Measurements from ENCODE around the gene DDX54.

DDX54 gene

GRCh38 chr12:113167868-113168267 lies 17.4 kb downstream of the DDX54 start:
- Histone ChIP-seq H3K9me3 (ENCODE audit: insufficient read depth, low read length) (no peaks in the 10 kb centered on the region; the same call in 1 of the 2 replicates), H3K4me2 (ENCODE audit: low read length) (no peak overlapping the region), H3K27me3 (ENCODE audit: low read depth, low read length) (no peaks in the 10 kb centered on the region), H3K79me2 (ENCODE audit: low read length) (no peaks in the 10 kb centered on the region), H3K36me3 (replicated peaks; ENCODE audit: low read depth, low read length) (peaks cover 58% of the 10 kb centered on the region), H3K27ac (ENCODE audit: low read length) (no peak overlapping the region), H3K4me1 (ENCODE audit: low read length) (peaks cover 32% of the 10 kb centered on the region), H3K4me3 (ENCODE audit: low read length) (no peak overlapping the region), H3K9ac (ENCODE audit: low read length) (no peak overlapping the region), H4K20me1 (ENCODE audit: insufficient read depth, low read length) (no peaks in the 10 kb centered on the region), H2AFZ (ENCODE audit: low read depth, low read length) (no peak overlapping the region)
- TF ChIP-seq EZH2phosphoT487 (IDR thresholded peaks at IDR 0.05; ENCODE audit: low read depth) (no peak), CTCF (IDR thresholded peaks at IDR 0.05; ENCODE audit: low read depth, low read length) (no peak)

- peaks cover 51% of the 10 kb centered on the region for H3K36me3 ChIP-seq (replicated peaks; ENCODE audit: low read depth, low read length)
- no peak for TF ChIP-seq CTCF (IDR thresholded peaks at IDR 0.05; ENCODE audit: low read depth, low read length)
- no peak for TF ChIP-seq EZH2phosphoT487 (IDR thresholded peaks at IDR 0.05; ENCODE audit: low read depth)
- H3K79me2 ChIP-seq (ENCODE audit: low read length) = no peaks in the 10 kb centered on the region
- no peaks in the 10 kb centered on the region for H3K9me3 ChIP-seq (ENCODE audit: insufficient read depth, low read length)
- H3K4me2 ChIP-seq (ENCODE audit: low read length) = no peak overlapping the region
- H3K27ac ChIP-seq (ENCODE audit: low read length) = no peak overlapping the region
- H3K27me3 ChIP-seq (ENCODE audit: low read depth, low read length) = no peaks in the 10 kb centered on the region
- H3K4me3 ChIP-seq (ENCODE audit: low read length) = no peak overlapping the region
- H4K20me1 ChIP-seq (ENCODE audit: insufficient read depth, low read length) = peaks cover 4% of the 10 kb centered on the region
- H2AFZ ChIP-seq (ENCODE audit: low read depth, low read length) = no peak overlapping the region
- H3K9ac ChIP-seq (ENCODE audit: low read length) = no peak overlapping the region
- H3K4me1 ChIP-seq (ENCODE audit: low read length) = peaks cover 14% of the 10 kb centered on the region
These were observed 19.5 kb downstream of the DDX54 start for GRCh38 chr12:113165521-113166450.

GRCh38 chr12:113164014-113164413 lies 21.3 kb downstream of the DDX54 start:
- TF ChIP-seq CTCF (IDR thresholded peaks at IDR 0.05; ENCODE audit: low read depth, low read length) (no peak), EZH2phosphoT487 (IDR thresholded peaks at IDR 0.05; ENCODE audit: low read depth) (no peak)
- Histone ChIP-seq H3K4me1 (ENCODE audit: low read length) (0 out of 2 replicates have a peak, but pooled peaks cover 3% of the 10 kb centered on the region), H2AFZ (ENCODE audit: low read depth, low read length) (no peak overlapping the region), H3K4me3 (ENCODE audit: low read length) (no peak overlapping the region), H3K9me3 (ENCODE audit: insufficient read depth, low read length) (no peaks in the 10 kb centered on the region), H3K36me3 (replicated peaks; ENCODE audit: low read depth, low read length) (peaks cover 59% of the 10 kb centered on the region), H3K4me2 (ENCODE audit: low read length) (no peak overlapping the region), H3K79me2 (ENCODE audit: low read length) (no peaks in the 10 kb centered on the region), H4K20me1 (ENCODE audit: insufficient read depth, low read length) (peaks cover 4% of the 10 kb centered on the region), H3K27ac (ENCODE audit: low read length) (no peak overlapping the region), H3K27me3 (ENCODE audit: low read depth, low read length) (no peaks in the 10 kb centered on the region), H3K9ac (ENCODE audit: low read length) (no peak overlapping the region)

GRCh38 chr12:113163030-113163360 lies 22.3 kb downstream of the DDX54 start:
- no peaks in the 10 kb centered on the region for H3K79me2 ChIP-seq (ENCODE audit: low read length)
- H3K27me3 ChIP-seq (ENCODE audit: low read depth, low read length) = no peaks in the 10 kb centered on the region
- no peaks in the 10 kb centered on the region for H3K9me3 ChIP-seq (ENCODE audit: insufficient read depth, low read length)
- no peak overlapping the region for H2AFZ ChIP-seq (ENCODE audit: low read depth, low read length)
- H4K20me1 ChIP-seq (ENCODE audit: insufficient read depth, low read length) = peaks cover 4% of the 10 kb centered on the region
- 0 out of 2 replicates have a peak, but pooled peaks cover 3% of the 10 kb centered on the region for H3K4me1 ChIP-seq (ENCODE audit: low read length)
- H3K27ac ChIP-seq (ENCODE audit: low read length) = no peak overlapping the region
- no peak overlapping the region for H3K9ac ChIP-seq (ENCODE audit: low read length)
- peaks cover 61% of the 10 kb centered on the region for H3K36me3 ChIP-seq (replicated peaks; ENCODE audit: low read depth, low read length)
- TF ChIP-seq EZH2phosphoT487 (IDR thresholded peaks at IDR 0.05; ENCODE audit: low read depth) (no peak), CTCF (IDR thresholded peaks at IDR 0.05; ENCODE audit: low read depth, low read length) (no peak)
- no peak overlapping the region for H3K4me3 ChIP-seq (ENCODE audit: low read length)
- H3K4me2 ChIP-seq (ENCODE audit: low read length) = no peak overlapping the region
